Kidney epithelial cell (primary cell): ENCODE data around the gene TMEM259. TPM values are rescaled to one million over a fixed set of nuclear protein-coding genes. Genes with fewer than 3 reads are reported as not detected.
A peak's percentile ranks its signal among the peaks of the same experiment; 100 is the strongest.

Experiments
- DNase-seq: peaks from one replicate; pipeline ENCODE4 v3.0.0-alpha.2; 2010; ENCODE audit warnings: low read depth
- H3K27me3 ChIP-seq: 2 replicates; pipeline ENCODE4 v1.6.0; 2011; ENCODE audit warnings: low read length; ENCODE audit not compliant: control insufficient read depth, insufficient read depth
- H3K36me3 ChIP-seq: 2 replicates; pipeline ENCODE4 v1.5.1; 2011; ENCODE audit warnings: low read length; ENCODE audit not compliant: control insufficient read depth, insufficient read depth
- H3K4me3 ChIP-seq: 2 replicates; pipeline ENCODE4 v1.5.1; 2011; ENCODE audit warnings: low read depth, mild to moderate bottlenecking, control low read depth, low read length
- total RNA-seq: library from RNA; depleted of rRNA; stranded (reverse); fragments of >200 nt; gene quantifications from 2 replicates; pipeline ENCODE4 v1.2.3, GENCODE V29; 2015
- TF ChIP-seq, protein P1 (sequence below): IDR thresholded peaks from 2 replicates; pipeline ENCODE4 v1.5.1; 2011; ENCODE audit warnings: mild to moderate bottlenecking, moderate library complexity, low read length, control low read depth, inconsistent platforms; ENCODE audit not compliant: insufficient read depth, poor library complexity, severe bottlenecking

TMEM259 gene
- total RNA-seq, 1 donor from 2014 or later = 204 TPM

DNA sequence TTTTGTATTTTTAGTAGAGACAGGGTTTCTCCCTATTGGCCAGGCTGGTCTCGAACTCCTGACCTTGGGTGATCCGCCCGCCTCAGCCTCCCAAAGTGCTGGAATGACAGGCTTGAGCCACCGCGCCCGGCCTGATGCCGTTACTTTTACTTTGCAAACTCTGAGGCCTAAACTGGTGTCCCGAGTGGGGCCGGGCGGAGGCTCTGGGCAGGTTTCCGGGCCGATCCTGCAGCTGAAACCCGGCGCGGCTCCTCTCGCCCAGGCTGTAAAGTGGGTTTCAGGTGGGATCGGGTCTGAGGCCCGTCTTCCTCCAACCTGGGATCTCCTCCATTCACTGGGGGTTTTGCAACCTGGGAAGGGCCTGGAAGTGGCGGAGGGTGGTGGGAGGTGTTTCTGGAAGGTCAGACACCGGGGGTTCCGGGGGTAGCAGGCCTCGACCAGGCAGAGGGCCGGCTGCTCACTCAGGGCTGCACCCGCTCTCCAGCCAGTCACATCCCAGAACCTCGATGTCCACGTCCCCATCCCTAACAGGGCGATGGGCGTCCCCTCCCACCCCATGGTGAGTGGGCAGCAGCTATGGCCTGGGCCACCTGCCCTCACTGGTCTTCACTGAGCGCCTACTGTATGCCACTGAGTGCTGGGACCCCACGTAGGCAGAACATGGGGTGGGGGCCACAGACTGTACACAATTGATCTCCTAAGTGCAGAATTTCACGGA lies 58.1 kb downstream of the TMEM259 start:
- TF ChIP-seq, protein P1, sequence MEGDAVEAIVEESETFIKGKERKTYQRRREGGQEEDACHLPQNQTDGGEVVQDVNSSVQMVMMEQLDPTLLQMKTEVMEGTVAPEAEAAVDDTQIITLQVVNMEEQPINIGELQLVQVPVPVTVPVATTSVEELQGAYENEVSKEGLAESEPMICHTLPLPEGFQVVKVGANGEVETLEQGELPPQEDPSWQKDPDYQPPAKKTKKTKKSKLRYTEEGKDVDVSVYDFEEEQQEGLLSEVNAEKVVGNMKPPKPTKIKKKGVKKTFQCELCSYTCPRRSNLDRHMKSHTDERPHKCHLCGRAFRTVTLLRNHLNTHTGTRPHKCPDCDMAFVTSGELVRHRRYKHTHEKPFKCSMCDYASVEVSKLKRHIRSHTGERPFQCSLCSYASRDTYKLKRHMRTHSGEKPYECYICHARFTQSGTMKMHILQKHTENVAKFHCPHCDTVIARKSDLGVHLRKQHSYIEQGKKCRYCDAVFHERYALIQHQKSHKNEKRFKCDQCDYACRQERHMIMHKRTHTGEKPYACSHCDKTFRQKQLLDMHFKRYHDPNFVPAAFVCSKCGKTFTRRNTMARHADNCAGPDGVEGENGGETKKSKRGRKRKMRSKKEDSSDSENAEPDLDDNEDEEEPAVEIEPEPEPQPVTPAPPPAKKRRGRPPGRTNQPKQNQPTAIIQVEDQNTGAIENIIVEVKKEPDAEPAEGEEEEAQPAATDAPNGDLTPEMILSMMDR = no peak
- DNase-seq = no peak
- Histone ChIP-seq H3K27me3 (no peaks in the 10 kb centered on the region), H3K36me3 (no peaks in the 10 kb centered on the region), H3K4me3 (no peak overlapping the region)

DNA sequence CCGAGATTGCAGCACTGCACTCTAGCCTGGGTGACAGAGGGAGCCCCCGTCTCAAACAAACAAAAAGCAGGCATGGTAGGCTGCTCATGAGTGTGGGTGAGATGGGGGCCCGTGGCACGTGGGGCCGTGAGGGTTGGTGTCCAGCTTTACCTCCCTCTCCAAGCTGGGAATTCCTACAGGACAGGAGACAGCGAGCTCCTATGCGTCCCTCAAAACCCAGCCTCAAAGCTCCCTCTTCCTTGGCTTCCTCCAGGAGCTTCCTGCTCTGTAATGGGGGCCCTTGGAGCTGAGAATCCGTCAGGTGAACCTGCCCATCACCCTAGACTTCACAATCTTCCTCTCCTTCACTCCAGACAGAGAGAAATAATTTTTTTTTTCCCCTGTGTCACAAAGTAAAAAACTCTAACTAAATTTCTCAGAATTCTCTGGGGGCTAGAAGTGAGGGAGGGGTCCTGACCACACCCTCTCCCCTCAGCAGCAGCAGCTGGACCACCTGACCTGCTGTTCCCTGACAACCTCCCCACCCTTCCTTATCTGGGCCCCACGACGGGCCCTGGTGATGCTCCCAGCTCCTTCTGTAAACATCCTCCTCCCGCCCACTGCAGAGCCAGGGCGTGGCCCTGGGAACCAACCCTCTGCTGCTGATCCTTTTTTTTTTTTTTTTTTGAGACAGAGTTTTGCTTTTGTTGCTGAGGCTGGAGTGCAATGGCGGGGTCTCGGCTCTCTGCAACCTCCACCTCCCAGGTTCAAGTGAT lies 58.9 kb downstream of the TMEM259 start:
- no peak for DNase-seq
- Histone ChIP-seq H3K36me3 (no peaks in the 10 kb centered on the region), H3K27me3 (no peaks in the 10 kb centered on the region)

DNA sequence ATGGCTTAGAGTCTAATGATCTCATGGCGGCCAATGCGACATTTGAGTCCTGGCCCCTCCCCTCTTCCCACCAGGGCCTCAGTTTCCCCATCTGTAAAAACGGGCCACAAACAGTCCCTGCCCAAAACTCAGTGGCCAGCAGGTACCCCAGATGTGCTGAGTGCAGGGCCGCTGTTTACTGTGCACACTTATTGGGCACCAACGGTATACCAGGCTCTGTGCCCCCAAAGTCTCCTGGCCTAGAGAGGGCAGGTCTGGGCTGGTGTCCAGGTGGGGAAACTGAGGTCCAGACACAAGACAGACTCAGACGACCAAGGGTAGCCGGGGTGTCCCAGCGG lies 60.4 kb downstream of the TMEM259 start:
- no peak for DNase-seq
- H3K4me3 ChIP-seq = no peak overlapping the region
- no peaks in the 10 kb centered on the region for H3K27me3 ChIP-seq
- H3K36me3 ChIP-seq = no peaks in the 10 kb centered on the region
- TF ChIP-seq, protein P1 = no peak

More for the DNA sequence above, 58.9 kb downstream of the TMEM259 start:
- TF ChIP-seq, protein P1 = no peak
- H3K4me3 ChIP-seq = no peak overlapping the region

DNA sequence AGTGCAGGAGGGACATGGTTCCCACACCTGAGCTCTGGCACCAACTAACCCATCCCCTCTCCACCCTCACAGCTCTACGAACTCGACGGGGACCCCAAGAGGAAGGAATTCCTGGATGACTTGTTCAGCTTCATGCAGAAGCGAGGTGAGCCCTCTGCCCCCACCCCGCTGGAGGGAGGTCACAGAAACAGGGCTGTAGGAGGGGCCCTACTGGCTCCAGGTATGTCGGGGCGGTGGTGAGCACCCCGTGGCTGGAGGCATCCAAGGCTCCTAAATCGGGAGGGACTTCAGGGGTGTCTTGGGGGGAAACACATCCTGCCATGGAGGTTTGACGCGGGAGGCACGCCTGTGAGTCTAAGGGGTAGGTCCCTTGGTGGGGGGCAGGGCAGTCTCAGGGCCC lies 60.9 kb downstream of the TMEM259 start:
- TF ChIP-seq, protein P1 = peak; percentile 3

More for the DNA sequence above, 60.9 kb downstream of the TMEM259 start:
- H3K4me3 ChIP-seq = no peak overlapping the region
- H3K36me3 ChIP-seq = no peaks in the 10 kb centered on the region
- DNase-seq = no peak
- H3K27me3 ChIP-seq = no peaks in the 10 kb centered on the region

Other genes starting within 250 kb of the TMEM259 start
- 268 and 349 TPM in 2 replicates for gene PTBP1, start 223.7 kb downstream of the TMEM259 start, total RNA-seq
- 2.9 and 4.1 TPM in 2 replicates for gene PLPPR3, start 199.2 kb downstream of the TMEM259 start, total RNA-seq
- gene AZU1, start 193.3 kb downstream of the TMEM259 start, total RNA-seq = not detected in 2 replicates
- not detected in 2 replicates for gene PRTN3, start 180.1 kb downstream of the TMEM259 start, total RNA-seq
- gene ELANE, start 168.8 kb downstream of the TMEM259 start, total RNA-seq = 0.67 TPM in 1 of 2 replicates, not detected in the other
- gene CFD, start 161.5 kb downstream of the TMEM259 start, total RNA-seq = 1.3 TPM in 2 replicates
- 40.1 and 41.4 TPM in 2 replicates for gene MED16, start 127.9 kb downstream of the TMEM259 start, total RNA-seq
- gene RNU6-9, start 127.6 kb downstream of the TMEM259 start, total RNA-seq = not detected in 2 replicates
- 61.5 and 75.0 TPM in 2 replicates for gene R3HDM4, start 107.9 kb downstream of the TMEM259 start, total RNA-seq
- 0.75 TPM in 1 of 2 replicates, not detected in the other for gene KISS1R, start 103.8 kb downstream of the TMEM259 start, total RNA-seq
- 24.8 and 27.4 TPM in 2 replicates for gene ARID3A, start 95.1 kb downstream of the TMEM259 start, total RNA-seq
- 54.6 and 65.0 TPM in 2 replicates for gene WDR18, start 36.8 kb downstream of the TMEM259 start, total RNA-seq
- gene GRIN3B, start 20.7 kb downstream of the TMEM259 start, total RNA-seq = 0.08 and 1.6 TPM in 2 replicates
- gene RNU6-2, start 399 bp upstream of the TMEM259 start, total RNA-seq = not detected in 2 replicates
- 285 and 314 TPM in 2 replicates for gene CNN2, start 5.5 kb upstream of the TMEM259 start, total RNA-seq
- 16.4 and 17.0 TPM in 2 replicates for gene ABCA7, start 19.0 kb upstream of the TMEM259 start, total RNA-seq
- gene ARHGAP45, start 46.0 kb upstream of the TMEM259 start, total RNA-seq = 1.4 and 4.2 TPM in 2 replicates
- 204 and 267 TPM in 2 replicates for gene POLR2E, start 74.3 kb upstream of the TMEM259 start, total RNA-seq
- 538 and 611 TPM in 2 replicates for gene GPX4, start 82.9 kb upstream of the TMEM259 start, total RNA-seq
- 48.8 and 56.7 TPM in 2 replicates for gene SBNO2, start 153.1 kb upstream of the TMEM259 start, total RNA-seq
- gene STK11, start 184.7 kb upstream of the TMEM259 start, total RNA-seq = 78.3 and 86.5 TPM in 2 replicates
- 5.1 and 10.5 TPM in 2 replicates for gene CBARP, start 216.9 kb upstream of the TMEM259 start, total RNA-seq
- gene ATP5F1D, start 220.6 kb upstream of the TMEM259 start, total RNA-seq = 55.3 and 69.8 TPM in 2 replicates
- 66.8 and 69.4 TPM in 2 replicates for gene MIDN, start 227.5 kb upstream of the TMEM259 start, total RNA-seq
- 298 and 403 TPM in 2 replicates for gene CIRBP, start 248.2 kb upstream of the TMEM259 start, total RNA-seq